ENCODE measurements around the gene PHF11. TPM values are rescaled to one million over a fixed set of nuclear protein-coding genes. Genes with fewer than 3 reads are reported as not detected.
"Not testable (repeated sequence)": the region's sequence is repeated elsewhere in the genome, so short reads cannot be mapped to it uniquely, and the experiment has no call there.

Gene PHF11
- polyA plus RNA-seq, 3 donors = 27.6 to 59.1 (median 58.0) TPM

- DNase-seq = no peak
Measured at GRCh38 chr13:49488563-49488962, 7.2 kb upstream of the PHF11 start.

- DNase-seq = no peak
Measured at GRCh38 chr13:49494645-49495044, 1.1 kb upstream of the PHF11 start.

GRCh38 chr13:49496837-49497236 lies 1.1 kb downstream of the PHF11 start:
- not testable (repeated sequence) for DNase-seq

GRCh38 chr13:49497272-49497671 lies 1.5 kb downstream of the PHF11 start:
- no peak for DNase-seq

- no peak for DNase-seq
Measured at GRCh38 chr13:49498206-49498605, 2.5 kb downstream of the PHF11 start.

- no peak for DNase-seq
Measured at GRCh38 chr13:49499889-49500660, 4.3 kb downstream of the PHF11 start.

- no peak for DNase-seq
Measured at GRCh38 chr13:49502954-49503353, 7.2 kb downstream of the PHF11 start.

GRCh38 chr13:49503951-49504350 lies 8.2 kb downstream of the PHF11 start:
- DNase-seq = no peak

GRCh38 chr13:49512578-49512977 lies 16.8 kb downstream of the PHF11 start:
- DNase-seq = no peak

GRCh38 chr13:49516467-49516866 lies 20.7 kb downstream of the PHF11 start:
- DNase-seq = no peak

- DNase-seq = no peak
Measured at GRCh38 chr13:49517461-49517860, 21.7 kb downstream of the PHF11 start.

GRCh38 chr13:49521224-49521623 lies 25.5 kb downstream of the PHF11 start:
- no peak for DNase-seq

GRCh38 chr13:49524740-49525501 lies 29.2 kb downstream of the PHF11 start:
- DNase-seq = no peak

GRCh38 chr13:49527123-49527522 lies 31.4 kb downstream of the PHF11 start:
- no peak for DNase-seq

GRCh38 chr13:49528161-49528560 lies 32.4 kb downstream of the PHF11 start:
- no peak for DNase-seq

- peak; percentile 45 for DNase-seq
Measured at GRCh38 chr13:49530457-49530856, 34.7 kb downstream of the PHF11 start.

- peak; percentile 16 for DNase-seq
Measured at GRCh38 chr13:49532593-49532992, 36.8 kb downstream of the PHF11 start.

- DNase-seq = no peak
Measured at GRCh38 chr13:49533011-49533410, 37.3 kb downstream of the PHF11 start.

- DNase-seq = no peak
Measured at GRCh38 chr13:49533591-49534269, 38.0 kb downstream of the PHF11 start.

GRCh38 chr13:49536144-49536873 lies 40.6 kb downstream of the PHF11 start:
- DNase-seq = no peak

- DNase-seq = no peak
Measured at GRCh38 chr13:49538404-49538803, 42.7 kb downstream of the PHF11 start.

- DNase-seq = no peak
Measured at GRCh38 chr13:49539313-49539712, 43.6 kb downstream of the PHF11 start.

All from renal pelvis (tissue), 4 donors.